Measurements from ENCODE around the gene ARMH2.
"Not testable (repeated sequence)": the region's sequence is repeated elsewhere in the genome, so short reads cannot be mapped to it uniquely, and the experiment has no call there.

Gene ARMH2

DNA sequence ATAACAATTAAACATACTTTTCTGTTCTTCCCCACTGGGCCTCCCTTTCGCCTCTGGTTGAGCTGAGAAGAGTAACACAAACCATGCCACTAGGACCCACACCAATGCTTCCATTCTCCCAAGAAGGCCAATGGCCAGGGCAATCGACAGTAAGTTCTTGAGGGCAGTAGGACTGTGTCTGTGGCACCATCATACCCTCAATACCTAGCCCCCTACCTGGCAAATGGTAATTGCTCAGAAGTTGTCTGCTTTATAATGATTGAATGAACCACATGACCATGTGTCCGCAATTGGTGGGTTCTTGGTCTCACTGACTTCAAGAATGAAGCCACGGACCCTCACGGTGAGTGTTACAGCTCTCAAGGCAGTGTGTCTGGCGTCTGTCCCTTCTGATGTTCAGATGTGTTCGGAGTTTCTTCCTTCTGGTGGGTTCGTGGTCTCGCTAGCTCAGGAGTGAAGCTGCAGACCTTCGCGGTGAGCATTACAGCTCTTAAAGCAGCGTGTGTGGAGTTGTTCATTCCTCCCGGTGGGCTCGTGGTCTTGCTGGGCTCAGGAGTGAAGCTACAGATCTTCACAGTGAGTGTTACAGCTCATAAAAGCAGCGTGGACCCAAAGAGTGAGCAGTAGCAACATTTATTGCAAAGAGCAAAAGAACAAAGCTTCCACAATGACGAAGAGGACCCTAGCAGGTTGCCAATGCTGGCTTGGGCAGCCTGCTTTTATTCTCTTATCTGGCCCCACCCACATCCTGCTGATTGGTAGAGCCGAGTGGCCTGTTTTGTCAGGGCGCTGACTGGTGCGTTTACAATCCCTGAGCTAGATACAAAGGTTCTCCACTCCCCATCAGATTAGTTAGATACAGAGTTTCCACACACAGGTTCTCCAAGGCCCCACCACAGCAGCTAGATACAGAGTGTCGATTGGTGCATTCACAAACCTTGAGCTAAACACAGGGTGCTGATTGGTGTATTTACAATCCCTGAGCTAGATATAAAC is 33.6 kb downstream of the ARMH2 start:
- DNase-seq (ENCODE audit: low spot score): not testable (repeated sequence)

DNA sequence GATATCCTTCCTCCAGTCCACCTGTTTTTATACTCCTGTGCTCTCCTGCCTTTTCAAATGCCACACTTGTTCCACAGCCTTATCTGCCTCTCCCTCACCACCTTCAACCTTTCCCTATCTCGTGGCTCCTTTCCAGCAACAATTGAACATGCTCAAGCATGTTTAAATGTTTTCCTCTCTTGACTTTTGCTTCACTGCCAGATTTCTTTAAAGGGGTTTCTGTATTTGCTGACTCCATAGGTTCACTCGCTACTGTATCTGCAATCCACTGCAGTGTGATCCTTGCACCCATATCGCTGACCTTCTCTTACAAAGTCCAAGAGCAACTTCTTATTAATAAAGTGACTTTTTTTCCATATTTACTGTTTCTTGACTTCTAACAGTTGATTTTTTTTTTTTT is 35.1 kb downstream of the ARMH2 start:
- DNase-seq (ENCODE audit: low spot score): no peak

DNA sequence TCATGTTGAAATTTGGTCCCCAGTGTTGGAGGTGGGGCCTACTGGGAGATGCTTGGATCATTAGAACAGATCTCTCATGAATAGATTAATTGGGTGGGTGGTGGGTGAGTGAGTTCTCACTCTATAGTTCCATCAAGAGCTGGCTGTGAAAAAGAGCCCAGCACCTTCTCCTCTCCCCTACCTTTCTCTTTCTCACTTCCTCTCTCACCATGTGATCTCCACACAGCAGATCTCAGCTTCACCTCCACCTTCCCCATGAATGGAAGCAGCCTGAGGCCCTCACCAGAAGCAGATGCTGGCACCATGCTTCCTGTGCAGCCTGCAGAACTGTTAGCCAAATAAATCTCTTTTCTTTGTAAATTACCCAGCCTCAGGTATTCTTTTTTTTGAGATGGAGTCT is 36.9 kb downstream of the ARMH2 start:
- no peak for DNase-seq (ENCODE audit: low spot score)

DNA sequence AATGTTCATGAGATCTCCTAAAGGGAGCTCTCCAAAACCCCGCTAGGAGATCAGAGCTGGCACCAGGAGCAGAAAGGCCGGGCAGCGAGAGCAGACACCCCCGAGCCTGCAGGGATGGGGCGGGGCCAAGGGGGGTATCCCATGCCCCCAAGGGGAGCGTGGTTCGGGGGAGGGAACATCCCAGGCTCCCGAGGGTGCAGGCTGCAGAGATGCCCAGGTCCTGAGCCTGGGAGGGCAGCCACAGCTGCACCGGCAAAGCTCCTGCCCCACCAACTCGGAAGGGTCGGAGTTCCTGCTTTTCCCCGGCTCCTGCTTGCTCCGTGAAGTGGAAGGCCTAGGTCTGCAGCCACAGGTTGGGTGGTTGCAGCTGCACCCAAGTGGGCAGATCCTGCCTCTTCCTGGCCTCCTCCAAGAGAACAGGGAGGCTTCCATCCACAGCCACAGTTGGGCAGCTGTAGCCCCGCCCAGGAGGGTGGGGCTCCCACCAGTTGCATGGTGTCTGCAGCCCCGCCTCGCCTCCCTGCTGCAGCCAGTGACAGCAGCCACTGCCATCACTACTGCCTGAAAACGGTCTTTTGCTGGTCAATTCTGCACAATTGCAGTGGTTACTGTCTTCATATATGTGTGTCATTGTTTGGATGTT is 37.4 kb downstream of the ARMH2 start:
- DNase-seq (ENCODE audit: low spot score): no peak

DNA sequence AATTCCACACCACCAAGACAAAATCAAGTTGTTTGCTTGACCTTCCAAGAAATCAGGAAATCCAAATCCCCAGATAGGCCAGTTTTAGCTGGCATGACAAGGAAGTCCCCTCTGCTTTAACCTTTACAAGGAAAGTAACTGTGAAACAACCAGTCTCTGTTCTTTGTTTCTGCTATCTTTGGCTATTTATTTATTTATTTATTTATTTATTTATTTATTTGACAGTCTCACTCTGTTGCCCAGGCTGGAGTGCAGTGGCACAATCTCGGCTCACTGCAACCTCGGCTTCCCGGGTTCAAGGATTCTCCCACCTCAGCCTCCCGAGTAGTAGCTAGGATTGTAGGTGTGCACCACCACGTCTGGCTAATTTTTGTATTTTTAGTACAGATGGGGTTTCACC is 38.5 kb downstream of the ARMH2 start:
- DNase-seq (ENCODE audit: low spot score): no peak

DNA sequence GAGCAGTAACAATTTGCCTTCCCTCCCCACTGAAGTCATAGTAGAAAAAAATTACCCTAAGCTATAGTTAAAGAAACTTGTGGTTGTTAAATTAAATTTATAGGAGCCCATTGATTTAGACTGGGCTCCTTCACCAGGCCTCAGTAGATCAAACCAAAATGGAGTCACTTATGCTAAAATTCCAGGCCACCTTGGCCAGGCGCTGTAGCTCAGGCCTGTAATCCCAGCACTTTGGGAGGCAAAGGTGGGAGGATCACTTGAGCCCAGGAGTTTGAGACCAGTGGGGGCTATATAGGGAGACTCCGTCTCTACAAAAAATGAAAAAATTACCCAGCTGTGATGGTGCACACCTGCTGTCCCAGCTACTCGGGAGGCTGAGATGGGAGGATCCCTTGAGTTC is 39.0 kb downstream of the ARMH2 start:
- DNase-seq (ENCODE audit: low spot score): no peak

DNA sequence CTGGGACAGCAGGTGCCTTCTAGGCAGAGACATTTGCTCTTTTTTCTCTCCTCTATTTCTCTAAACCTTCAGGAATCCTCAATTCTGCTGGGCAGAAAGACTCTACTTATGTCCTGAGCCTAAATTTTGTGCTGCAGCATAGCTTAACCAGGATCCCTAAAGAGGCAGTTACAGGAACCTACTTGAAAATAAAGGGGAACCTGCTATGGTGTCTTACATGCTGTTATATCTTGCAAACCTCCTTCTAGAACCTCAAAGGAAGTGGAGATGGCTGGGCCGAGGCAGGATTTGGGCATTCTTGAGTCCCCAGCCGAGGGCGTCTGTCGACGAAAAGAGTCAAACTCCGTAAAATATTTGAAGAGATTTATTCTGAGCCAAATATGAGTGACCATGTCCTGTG is 41.1 kb downstream of the ARMH2 start:
- DNase-seq (ENCODE audit: low spot score): no peak

DNA sequence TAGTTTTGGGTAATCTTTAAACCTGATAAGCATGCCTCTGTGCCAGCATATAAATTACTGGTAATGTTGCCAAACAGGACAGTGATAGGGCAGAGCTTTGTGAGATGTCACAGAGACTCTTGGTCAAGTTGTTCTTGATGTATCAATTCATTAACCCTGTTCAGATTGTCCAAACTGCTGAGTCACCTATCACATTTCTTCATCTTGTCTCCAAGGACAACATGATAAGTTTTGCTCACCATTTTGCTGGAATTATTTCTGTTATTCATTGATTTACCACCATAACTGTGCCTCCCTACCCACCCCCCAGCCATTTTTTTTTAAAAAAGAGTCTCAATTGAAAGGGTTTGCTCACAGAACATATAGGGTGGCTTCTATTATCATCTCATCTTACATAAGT is 43.4 kb downstream of the ARMH2 start:
- DNase-seq (ENCODE audit: low spot score): no peak

DNA sequence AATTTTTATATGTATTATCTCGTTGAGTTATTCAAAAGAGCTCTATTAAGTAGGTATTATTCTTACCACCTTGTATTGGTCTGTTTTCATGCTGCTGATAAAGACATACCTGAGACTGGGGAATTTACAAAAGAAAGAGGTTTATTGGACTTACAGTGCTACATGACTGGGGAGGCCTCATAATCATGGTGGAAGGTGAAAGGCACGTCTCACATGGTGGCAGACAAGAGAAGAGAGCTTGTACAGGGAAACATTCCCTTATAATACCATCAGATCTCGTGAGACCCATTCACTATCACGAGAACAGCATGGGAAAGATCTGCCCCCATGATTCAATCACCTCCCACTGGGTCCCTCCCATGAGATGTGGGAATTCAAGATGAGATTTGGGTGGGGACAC is 44.3 kb downstream of the ARMH2 start:
- DNase-seq (ENCODE audit: low spot score): not testable (repeated sequence)

DNA sequence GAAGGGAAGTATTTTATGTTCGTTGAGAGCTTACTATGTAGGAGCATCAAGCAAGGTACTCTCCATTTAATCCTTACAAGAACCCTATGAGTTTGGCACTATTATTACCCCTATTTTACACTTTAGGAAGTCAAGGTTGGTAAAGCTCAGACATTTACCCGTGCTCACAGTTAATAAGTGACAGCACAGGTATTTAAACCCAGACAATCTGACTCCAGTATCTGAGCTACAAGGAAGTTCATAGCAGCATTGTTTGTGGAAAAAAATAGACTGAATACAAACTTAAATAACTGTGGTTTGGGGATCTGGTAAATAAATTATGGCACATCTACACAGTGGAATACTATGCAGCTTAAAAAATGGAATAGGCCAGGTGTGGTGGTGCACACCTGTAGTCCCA is 45.2 kb downstream of the ARMH2 start:
- DNase-seq (ENCODE audit: low spot score): no peak

DNA sequence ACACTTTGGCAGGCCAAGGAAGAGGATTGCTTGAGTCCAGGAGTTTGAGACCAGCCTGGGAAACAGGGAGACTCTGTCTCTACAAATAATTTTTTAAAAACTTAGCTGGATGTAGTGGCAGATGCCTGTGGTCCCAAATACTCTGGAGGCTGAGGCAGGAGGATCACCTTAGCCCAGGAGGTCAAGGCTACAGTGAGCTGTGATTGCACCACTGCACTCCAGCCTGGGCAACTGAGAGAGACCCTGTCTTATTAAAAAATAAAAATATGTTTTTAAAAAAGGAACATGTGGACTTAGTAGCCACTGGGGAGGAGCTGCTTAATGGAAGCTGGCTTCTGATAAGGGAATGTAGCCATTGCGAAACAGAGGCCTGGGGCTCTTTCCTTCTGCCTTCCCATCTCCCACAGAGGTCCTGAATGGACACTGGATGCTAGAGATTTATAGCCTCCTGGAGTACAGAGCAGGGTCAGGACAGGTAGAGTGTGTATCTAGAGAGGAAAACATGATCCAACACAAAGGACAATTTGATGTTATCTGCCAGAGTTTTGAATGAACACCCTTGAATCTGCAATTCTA is 45.7 kb downstream of the ARMH2 start:
- DNase-seq (ENCODE audit: low spot score): no peak

DNA sequence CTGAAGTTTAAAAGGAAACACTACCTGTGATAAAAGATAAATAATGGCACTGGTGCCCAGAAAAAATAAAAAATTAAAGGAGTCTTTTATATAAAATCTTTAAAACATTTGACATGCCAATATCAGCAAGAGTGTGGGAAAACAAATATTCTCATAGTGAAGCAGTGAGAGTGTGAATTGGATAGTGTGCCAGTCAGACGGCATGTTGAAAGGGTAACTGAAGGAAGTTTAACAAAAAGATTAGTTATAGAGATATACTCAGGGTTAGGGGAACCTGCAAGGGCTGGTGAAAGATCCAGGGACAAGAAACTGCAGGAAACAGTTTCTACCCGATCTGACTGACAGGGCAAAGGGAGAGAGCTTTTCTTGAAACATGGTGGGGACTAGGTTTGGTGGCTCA is 46.2 kb downstream of the ARMH2 start:
- DNase-seq (ENCODE audit: low spot score): no peak

DNA sequence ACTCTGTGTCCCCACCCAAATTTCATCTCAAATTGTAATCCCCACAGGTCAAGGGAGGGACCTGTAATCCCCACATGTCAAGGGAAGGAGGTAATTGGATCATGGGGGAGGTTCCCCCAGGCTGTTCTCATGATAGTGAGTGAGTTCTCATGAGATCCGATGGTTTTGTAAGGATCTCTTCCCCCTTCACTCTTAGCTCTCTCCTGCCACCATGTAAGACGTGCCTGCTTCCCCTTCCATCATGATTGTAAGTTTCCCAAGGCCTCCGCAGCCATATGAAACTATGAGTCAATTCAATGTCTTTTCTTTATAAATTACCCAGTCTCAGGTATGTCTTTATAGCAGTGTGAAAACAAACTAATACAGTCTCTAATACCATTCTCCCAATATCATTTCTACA is 47.8 kb downstream of the ARMH2 start:
- not testable (repeated sequence) for DNase-seq (ENCODE audit: low spot score)

DNA sequence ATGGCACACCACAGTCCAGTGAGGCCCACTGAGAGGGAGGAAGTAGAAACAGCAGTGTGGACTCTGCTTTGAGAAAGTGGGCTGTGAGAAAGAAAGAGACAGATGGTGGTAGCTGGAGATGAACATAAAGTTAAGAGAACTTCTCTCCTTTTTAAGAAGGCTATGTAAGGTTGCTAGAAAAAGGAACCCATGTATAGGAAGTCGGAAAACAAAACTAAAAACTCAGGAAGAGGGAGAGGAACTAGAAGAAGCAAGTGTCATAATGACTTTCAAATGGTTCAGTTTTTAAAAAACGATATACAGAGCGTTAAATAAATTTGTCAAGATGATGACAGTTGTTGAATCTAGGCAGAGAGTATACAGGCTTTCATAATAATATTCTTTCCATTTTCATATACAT is 49.4 kb downstream of the ARMH2 start:
- no peak for DNase-seq (ENCODE audit: low spot score)

Data from AG08396 (cell line).